Endothelial cell (in vitro differentiated cells): ENCODE measurements around the gene PROZ. TPM values are rescaled to one million over a fixed set of nuclear protein-coding genes. Genes with fewer than 3 reads are reported as not detected.

ENCODE experiments used
- DNase-seq: peaks from one replicate; pipeline ENCODE4 v3.0.0; 2021; ENCODE audit warnings: low spot score
- H3K27ac Mint-ChIP-seq: one replicate; pipeline ENCODE4 v1.8.0; 2021; ENCODE audit warnings: mixed read lengths, inconsistent platforms; ENCODE audit not compliant: unreplicated experiment
- H3K27me3 Mint-ChIP-seq: one replicate; pipeline ENCODE4 v1.8.0; 2021; ENCODE audit warnings: mild to moderate bottlenecking, moderate library complexity, mixed read lengths, inconsistent platforms; ENCODE audit not compliant: unreplicated experiment
- H3K36me3 Mint-ChIP-seq: one replicate; pipeline ENCODE4 v1.8.0; 2021; ENCODE audit warnings: mild to moderate bottlenecking, low read depth, mixed read lengths, inconsistent platforms; ENCODE audit not compliant: unreplicated experiment
- H3K4me1 Mint-ChIP-seq: one replicate; pipeline ENCODE4 v1.8.0; 2021; ENCODE audit warnings: mild to moderate bottlenecking, mixed read lengths, inconsistent platforms; ENCODE audit not compliant: unreplicated experiment
- H3K4me3 Mint-ChIP-seq: one replicate; pipeline ENCODE4 v1.8.0; 2021; ENCODE audit warnings: mild to moderate bottlenecking, mixed read lengths, inconsistent platforms; ENCODE audit not compliant: unreplicated experiment
- H3K9me3 Mint-ChIP-seq: one replicate; pipeline ENCODE4 v1.8.0; 2021; ENCODE audit warnings: mixed read lengths, inconsistent platforms; ENCODE audit not compliant: unreplicated experiment
- total RNA-seq: library from RNA; stranded (reverse); fragmentation: NEBNext Ultra II Directional; extraction: Animal tissue kit (Norgen Biotek cat#: 25700); gene quantifications from one replicate; pipeline ENCODE4 v1.2.1, GENCODE V29; 2021; ENCODE audit not compliant: unreplicated experiment
- TF ChIP-seq, protein P1 (sequence below): fragments of 200-600 bp; sonication (generic); IDR thresholded peaks from one replicate; pipeline ENCODE4 v1.5.0; 2021; ENCODE audit warnings: antibody characterized with exemption; ENCODE audit not compliant: unreplicated experiment

PROZ gene
- total RNA-seq, 1 donor from 2014 or later, result not detected

DNA sequence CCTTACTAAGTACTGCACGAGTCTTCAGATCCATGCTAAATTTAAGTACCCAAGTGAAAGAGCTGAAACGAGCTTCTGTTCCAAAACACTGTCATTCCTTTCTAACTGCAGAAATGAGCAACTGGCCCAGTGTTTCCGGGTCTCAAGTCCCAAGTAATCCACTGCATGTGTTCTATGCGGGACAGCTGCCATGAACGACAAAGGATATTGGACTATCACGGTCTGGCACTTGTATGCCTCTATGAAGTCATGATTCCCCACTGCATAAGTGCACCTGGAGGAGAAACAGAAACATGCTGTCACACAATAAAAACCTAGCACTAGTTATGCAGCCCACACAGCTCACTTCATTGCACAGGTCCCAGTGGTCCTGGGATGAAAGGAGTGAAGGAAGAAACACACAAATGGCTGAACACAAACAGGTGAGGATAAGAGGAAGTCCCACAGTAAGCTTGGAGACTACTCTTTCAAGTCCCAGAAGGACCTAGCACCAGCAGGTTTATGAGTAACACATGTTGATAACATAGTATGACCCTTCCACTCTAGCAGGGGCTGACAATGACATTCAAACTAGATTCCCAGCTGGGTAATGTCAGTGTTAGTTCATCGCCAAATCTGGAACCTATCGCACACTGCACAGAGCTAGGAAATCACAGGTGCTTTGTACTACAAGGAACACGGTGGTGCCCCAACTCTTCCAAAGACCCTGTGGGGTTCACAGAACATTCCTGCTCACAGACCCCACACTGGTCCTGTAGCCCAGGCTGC, 38.7 kb downstream of the PROZ start:
- Mint-ChIP-seq H3K36me3 (peaks cover 21% of the 10 kb centered on the region), H3K9me3 (no peaks in the 10 kb centered on the region), H3K27me3 (no peaks in the 10 kb centered on the region), H3K4me3 (no peak overlapping the region), H3K27ac (no peak overlapping the region), H3K4me1 (peaks cover 5% of the 10 kb centered on the region)
- TF ChIP-seq, protein P1, sequence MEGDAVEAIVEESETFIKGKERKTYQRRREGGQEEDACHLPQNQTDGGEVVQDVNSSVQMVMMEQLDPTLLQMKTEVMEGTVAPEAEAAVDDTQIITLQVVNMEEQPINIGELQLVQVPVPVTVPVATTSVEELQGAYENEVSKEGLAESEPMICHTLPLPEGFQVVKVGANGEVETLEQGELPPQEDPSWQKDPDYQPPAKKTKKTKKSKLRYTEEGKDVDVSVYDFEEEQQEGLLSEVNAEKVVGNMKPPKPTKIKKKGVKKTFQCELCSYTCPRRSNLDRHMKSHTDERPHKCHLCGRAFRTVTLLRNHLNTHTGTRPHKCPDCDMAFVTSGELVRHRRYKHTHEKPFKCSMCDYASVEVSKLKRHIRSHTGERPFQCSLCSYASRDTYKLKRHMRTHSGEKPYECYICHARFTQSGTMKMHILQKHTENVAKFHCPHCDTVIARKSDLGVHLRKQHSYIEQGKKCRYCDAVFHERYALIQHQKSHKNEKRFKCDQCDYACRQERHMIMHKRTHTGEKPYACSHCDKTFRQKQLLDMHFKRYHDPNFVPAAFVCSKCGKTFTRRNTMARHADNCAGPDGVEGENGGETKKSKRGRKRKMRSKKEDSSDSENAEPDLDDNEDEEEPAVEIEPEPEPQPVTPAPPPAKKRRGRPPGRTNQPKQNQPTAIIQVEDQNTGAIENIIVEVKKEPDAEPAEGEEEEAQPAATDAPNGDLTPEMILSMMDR, result no peak
- DNase-seq, result no peak

DNA sequence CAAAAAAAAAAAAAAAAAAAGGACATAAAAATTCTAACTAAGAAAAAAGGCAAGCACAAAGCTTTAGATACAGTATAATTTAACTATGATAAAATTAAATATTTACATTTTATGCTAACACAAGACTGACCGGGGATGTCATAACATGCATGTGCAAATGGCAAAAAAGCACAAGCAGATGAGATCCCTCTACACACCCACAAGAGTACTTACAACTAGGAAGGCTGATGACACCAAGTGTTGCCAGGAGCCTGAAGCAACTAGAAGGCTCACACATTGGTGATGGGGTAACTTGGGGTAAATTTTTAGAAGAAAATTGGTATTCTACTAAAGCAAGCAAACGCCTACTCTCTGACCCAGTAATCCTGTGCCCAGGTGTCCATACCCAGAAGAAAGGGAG, 43.4 kb downstream of the PROZ start:
- no peak for DNase-seq
- Mint-ChIP-seq H3K4me3 (no peak overlapping the region), H3K9me3 (no peaks in the 10 kb centered on the region), H3K27me3 (no peaks in the 10 kb centered on the region), H3K4me1 (peaks cover 9% of the 10 kb centered on the region), H3K36me3 (peaks cover 15% of the 10 kb centered on the region), H3K27ac (no peak overlapping the region)
- TF ChIP-seq, protein P1, result no peak

DNA sequence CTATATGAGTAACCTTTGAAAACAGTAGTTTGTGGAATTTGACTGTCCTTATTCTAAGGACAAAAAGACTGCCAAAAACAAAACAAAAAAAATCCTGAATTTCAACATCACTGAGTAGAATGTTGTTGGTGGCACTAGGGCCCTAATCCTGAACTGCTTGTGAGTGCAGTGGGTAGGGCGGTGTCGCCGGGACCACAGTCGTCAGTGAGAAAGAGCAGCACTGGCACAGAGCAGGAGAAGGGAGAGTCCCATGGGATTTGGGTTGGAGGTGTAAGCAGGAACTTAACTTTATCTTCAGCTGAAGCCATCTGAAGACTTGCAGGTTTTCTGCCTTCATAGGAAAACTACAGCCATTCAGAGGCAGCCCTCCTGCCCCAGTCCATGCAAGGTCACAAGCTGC, 44.5 kb downstream of the PROZ start:
- H3K36me3 Mint-ChIP-seq, result peaks cover 15% of the 10 kb centered on the region
- H3K9me3 Mint-ChIP-seq, result no peaks in the 10 kb centered on the region
- no peak for DNase-seq
- peak overlapping the region; percentile 38 for H3K27ac Mint-ChIP-seq
- TF ChIP-seq, protein P1, result no peak
- H3K4me3 Mint-ChIP-seq, result no peak overlapping the region
- peaks cover 14% of the 10 kb centered on the region for H3K4me1 Mint-ChIP-seq
- peaks cover 5% of the 10 kb centered on the region for H3K27me3 Mint-ChIP-seq

DNA sequence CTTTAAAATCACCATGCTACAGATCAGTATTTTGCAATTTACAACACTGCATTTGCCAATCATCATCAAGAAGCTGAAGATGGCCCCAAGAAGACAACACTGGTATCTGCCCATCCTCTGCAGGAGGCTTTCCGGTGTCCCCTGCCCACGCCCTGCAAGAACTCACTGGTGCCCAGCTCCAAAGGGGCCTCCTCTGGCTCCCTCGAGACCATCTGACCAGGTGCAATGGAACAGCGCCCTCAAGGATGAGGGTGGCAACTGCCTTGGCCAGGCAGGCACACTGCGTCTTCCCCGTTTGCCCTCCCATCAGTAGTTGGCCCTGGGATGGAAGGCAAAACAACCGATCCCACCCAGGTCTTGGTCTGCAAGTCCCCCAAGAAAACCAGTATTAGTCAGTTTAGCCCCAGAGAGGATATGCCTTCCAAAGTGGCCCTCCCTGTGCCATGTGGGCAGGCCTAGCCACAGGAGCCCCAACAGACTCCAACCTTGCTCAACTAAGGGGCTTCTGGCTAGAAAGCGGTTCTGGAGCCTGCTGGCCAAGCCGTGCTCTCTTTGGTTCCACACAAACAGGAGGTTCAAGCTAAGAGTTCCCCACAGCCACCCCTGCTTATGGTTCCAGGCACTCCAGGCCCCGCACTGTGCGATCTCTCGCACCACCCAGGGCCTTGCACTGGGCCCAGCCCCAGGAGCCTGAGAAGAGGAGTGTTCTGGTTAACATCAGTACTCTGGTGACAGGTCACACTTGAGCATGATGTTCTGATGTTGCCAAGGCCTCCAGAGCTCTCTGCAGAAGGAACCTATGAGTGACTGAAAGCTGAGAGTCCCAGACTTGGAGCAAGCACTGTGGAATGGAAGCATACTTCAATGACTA, 45.3 kb downstream of the PROZ start:
- Mint-ChIP-seq H3K9me3 (no peaks in the 10 kb centered on the region), H3K36me3 (peaks cover 13% of the 10 kb centered on the region), H3K4me1 (peaks cover 15% of the 10 kb centered on the region), H3K4me3 (no peak overlapping the region), H3K27me3 (peaks cover 6% of the 10 kb centered on the region), H3K27ac (no peak overlapping the region)
- DNase-seq, result no peak
- TF ChIP-seq, protein P1, result no peak

DNA sequence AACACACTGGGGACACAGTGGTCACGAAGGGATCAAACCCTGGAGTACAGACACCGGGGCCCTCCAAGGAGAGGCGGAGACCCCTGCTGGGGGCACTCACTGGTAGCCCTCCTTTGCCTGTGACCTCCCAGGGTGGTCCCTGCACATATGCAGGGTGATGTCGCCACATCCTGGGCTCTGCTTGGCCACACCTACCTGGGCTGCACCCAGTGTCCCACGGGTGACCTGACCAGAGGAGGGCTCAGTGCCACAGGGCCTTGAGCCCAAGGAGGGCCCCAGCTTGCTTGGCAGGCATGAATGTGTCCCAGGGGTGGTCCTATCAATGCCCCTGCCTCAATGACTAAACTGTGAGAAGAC, 45.9 kb downstream of the PROZ start:
- Mint-ChIP-seq H3K36me3 (peaks cover 13% of the 10 kb centered on the region), H3K27me3 (peaks cover 6% of the 10 kb centered on the region), H3K27ac (no peak overlapping the region), H3K4me3 (no peak overlapping the region), H3K9me3 (no peaks in the 10 kb centered on the region), H3K4me1 (peaks cover 15% of the 10 kb centered on the region)
- DNase-seq, result no peak
- TF ChIP-seq, protein P1, result no peak
